Muscle of back (tissue), 13 donors: Measurements from ENCODE around the gene CCAR1. TPM values are rescaled to one million over a fixed set of nuclear protein-coding genes. Genes with fewer than 3 reads are reported as not detected.
"Not testable (repeated sequence)": the region's sequence is repeated elsewhere in the genome, so short reads cannot be mapped to it uniquely, and the experiment has no call there.

ENCODE experiments used
- DNase-seq, 3 donors: peaks; one replicate each; pipeline versions ENCODE4 v3.0.0 to v3.0.0-alpha.2; 2013
- long read RNA-seq, 9 donors: transcript quantifications; one replicate each; lab custom pipeline, GENCODE V29; 2026
- polyA plus RNA-seq, 10 donors: library from polyadenylated mRNA; unstranded; fragments of 120-200 nt; gene quantifications; one replicate each; pipeline ENCODE4 v1.2.1, GENCODE V29; 2013; ENCODE audit not compliant: insufficient read length in 10 of 10

CCAR1 gene
- polyA plus RNA-seq = 100 to 1,000 TPM in 1 of 10 donors, 10 to 100 TPM in 9; 50.4 to 106 (median 77.6) TPM
- long read RNA-seq, donor 1, partial matches to known transcripts = 10 of 11 reads
- long read RNA-seq, donor 1, other reads (novel, unspliced or antisense) = 0 of 11 reads
- long read RNA-seq, donor 2, partial matches to known transcripts = 5 of 8 reads
- long read RNA-seq, donor 2, other reads (novel, unspliced or antisense) = 0 of 8 reads
- long read RNA-seq, donor 3 = 0 reads
- long read RNA-seq, donor 4, partial matches to known transcripts = 0 of 1 reads
- long read RNA-seq, donor 4, other reads (novel, unspliced or antisense) = 0 of 1 reads
- long read RNA-seq, donor 5, partial matches to known transcripts = 13 of 14 reads
- long read RNA-seq, donor 5, other reads (novel, unspliced or antisense) = 0 of 14 reads
- long read RNA-seq, donor 6, partial matches to known transcripts = 14 of 15 reads
- long read RNA-seq, donor 6, other reads (novel, unspliced or antisense) = 0 of 15 reads
- long read RNA-seq, donor 7, partial matches to known transcripts = 8 of 9 reads
- long read RNA-seq, donor 7, other reads (novel, unspliced or antisense) = 0 of 9 reads
- long read RNA-seq, donor 8, partial matches to known transcripts = 14 of 15 reads
- long read RNA-seq, donor 8, other reads (novel, unspliced or antisense) = 0 of 15 reads
- long read RNA-seq, donor 9 = 0 reads

DNA sequence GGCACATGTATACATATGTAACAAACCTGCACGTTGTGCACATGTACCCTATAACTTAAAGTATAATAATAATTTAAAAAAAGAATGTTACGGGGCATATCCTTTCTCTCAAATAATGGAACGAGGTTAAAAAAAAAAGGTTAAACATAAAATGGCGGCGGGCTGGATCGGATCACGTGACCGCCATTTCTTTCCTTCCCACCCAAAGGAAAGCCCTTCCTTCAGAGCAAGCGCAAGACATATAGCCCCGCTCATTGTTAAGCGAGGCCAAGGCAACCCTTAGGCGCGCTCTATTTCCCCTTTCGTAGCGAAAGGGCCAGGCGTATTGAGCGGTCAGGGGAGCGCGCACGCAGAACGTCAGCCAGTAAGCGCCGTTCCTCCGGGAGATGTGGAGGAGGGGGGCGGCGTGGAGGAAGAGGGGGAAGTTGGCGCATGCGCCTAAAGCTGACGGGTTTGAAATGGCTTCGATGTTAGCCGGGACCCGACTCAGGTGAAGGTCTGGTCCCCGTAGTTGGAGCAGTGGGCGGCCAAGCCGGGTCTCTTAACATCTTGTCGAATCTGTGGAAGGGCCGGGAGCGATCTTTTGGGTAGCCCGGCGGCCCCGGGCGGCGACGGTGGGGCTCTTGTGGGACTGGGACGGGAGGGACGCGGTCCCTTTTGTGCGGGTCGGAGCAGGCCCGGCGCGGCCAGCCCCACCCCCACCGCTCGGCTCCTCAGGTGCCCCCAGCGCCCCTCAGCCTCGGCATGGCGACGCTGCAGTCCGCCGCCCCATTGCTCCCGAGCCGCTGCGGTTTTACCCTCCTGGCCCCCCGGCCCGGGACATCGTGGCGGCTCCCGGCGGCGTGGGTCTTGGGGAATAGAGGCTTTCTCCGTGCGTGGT, at the start of gene CCAR1:
CCAR1 (plus strand) TSS at position 447 of the 880 bp plus-strand sequence. CDS start 1,266 bp downstream, outside the sequence.
- peak; percentile 98 to 99 (median 99) for DNase-seq

DNA sequence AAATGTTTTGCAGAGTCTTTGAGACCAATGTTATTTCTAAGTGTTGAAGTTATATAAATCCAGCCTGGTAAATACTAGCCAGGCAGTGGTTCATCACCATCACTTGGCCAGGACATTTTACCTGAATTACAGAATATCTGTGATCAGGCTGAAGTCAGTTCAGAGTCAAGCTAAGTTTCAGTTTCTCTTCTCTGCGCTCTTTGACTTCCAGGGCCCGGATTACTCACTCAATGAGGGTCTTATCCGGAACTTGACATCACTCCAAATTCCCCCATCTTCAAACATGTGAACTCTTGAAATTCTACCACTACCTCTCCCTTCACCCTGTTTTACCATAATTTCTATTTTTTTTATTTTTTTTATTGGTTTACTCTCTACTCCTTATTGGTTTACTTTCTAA, 36.6 kb upstream of the CCAR1 start:
- no peak for DNase-seq

GRCh38 chr10:68696018-68696417, 25.0 kb upstream of the CCAR1 start:
- no peak for DNase-seq

DNA sequence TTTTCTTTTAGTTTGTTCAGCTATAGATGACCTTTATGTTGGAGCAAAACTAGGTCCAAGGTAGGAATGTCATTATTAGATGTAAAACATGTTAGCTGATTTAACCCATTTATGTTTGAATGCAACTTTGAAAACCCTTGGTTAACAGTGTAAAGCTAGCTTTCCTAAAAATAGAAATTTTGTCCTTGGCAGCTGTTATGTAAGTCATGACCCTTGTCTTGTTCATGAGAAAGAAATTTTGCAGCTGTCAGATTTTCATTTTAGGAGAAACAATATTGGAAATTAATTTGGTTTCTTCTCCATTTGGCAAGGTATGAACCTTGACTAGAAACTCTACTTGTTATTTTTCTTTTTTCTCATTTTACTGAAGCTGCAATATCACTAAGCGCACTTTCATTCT, 23.9 kb upstream of the CCAR1 start:
- no peak for DNase-seq

DNA sequence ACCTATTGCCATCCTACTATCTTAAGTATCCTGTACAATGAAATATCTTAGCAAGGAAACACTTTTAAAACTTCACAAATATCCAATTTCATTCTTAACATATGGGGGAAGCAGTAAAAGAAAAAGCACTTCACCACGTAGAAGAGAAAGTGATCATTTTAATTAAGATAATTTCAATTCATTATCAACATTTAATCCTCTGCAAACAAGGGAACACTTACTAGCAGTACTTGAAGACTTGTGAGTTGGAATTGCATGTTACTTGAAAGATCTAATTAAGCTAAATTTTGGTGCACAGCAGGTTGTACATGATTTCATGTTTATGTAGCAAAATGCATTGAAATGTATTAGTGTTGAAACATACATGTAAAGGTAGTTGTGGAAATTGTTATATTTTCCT, 20.8 kb upstream of the CCAR1 start:
- no peak for DNase-seq

GRCh38 chr10:68705548-68705947, 15.5 kb upstream of the CCAR1 start:
- no peak for DNase-seq

- DNase-seq = not testable (repeated sequence)
Measured at GRCh38 chr10:68708987-68709386, 12.1 kb upstream of the CCAR1 start.

DNA sequence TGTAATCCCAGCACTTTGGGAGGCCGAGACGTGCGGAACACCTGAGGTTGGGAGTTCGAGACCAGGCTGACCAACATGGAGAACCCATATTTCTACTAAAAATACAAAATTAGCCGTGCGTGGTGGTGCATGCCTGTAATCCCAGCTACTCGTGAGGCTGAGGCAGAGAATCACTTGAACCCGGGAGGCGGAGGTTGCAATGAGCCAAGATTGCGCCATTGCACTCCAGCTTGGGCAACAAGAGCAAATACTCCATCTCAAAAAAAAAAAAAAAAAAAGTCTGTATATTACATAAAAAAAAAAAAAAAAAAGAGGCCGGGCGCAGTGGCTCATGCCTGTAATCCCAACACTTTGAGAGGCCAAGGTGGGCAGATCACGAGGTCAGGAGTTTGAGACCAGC, 8.0 kb upstream of the CCAR1 start:
- not testable (repeated sequence) for DNase-seq

DNA sequence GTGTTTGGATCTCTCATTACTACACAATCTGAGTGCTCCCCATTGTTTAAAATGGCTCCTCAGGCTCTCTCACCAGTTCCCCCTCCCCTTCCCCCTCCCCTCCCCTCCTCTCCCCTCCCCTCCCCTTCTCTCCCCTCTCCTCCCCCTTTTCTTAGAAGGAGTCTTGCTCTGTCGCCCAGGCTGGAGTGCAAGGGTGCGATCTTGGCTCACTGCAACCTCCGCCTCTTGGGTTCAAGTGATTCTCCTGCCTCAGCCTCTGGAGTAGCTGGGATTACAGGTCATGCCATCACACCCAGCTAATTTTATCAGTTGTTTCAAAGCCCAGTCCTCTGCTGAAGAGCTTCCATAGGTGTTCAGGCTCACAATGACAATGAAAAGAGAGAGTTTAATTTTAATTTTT, 3.6 kb upstream of the CCAR1 start:
- no peak for DNase-seq

DNA sequence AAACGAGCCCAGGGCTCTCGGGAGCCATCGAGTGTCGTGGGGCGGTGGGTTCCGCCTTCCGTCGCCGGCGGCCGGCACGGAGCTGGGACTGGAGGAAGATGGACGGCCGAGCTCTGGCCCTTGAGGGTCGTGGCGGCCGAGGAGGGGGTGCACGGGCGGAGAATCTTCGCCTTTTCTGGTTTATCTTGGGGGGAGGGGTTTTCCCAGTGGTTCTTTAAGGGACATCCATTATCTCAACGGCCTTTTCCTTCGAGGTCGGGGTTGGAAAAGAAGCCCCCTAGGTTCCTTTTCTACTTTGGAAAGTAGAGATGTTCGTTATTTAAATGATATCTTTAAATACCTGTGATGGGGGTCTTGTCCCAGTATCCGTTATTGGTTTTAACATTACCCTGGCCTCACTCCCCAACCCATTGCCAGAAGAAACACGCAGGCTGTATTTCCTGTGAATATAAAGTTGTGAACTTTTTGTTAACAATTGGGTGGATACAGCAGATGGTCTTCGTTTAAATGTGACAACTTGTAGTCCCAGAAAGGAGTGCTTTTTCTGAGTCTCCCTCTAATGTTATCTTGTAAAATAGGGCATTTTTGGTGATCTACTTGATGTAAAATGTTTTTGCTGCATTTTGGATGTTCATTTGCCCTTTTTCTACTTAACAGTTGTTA, 765 bp downstream of the CCAR1 start:
- DNase-seq = peak in 2 of 3 donors; percentile 24 to 48

GRCh38 chr10:68725016-68725415, 4.0 kb downstream of the CCAR1 start:
- DNase-seq = no peak

GRCh38 chr10:68727146-68727545, 6.1 kb downstream of the CCAR1 start:
- DNase-seq = no peak

DNA sequence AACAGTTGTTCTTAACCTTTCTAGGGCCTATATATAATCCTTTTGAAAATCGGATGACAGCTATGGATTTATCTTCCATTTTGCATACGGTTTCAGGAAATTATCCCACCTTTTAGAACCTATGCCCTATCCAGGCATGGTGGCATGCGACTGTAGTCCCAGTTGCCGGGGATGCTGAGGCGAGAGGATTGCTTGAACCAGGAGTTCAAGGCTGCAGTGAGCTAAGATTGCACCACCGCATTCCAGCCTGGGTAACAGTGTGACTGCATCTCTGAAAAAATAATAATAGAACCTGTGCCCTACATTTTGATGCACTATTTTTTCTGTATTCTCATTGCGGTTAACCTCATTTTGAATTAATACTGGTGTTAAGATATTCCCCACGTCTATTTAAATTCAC, 11.6 kb downstream of the CCAR1 start:
- no peak for DNase-seq

DNA sequence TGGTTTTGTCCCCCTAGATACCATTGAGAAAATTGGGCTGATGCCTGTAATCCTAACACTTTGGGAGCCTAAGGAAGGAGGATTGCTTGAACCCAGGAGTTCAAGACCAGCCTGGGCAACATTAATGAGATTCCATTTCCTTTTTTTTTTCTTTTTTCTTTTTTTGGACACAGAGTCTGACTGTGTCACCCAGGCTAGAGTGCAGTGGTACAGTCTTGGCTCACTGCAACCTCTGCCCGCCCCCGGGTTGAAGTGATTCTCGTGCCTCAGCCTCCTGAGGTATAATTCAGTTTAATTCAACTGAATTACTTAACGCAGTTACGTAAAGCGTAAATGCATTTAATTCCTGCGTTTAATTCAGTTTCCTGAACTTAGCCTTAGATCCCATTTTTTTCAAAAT, 13.3 kb downstream of the CCAR1 start:
- DNase-seq = no peak

GRCh38 chr10:68735119-68735518, 14.1 kb downstream of the CCAR1 start:
- DNase-seq = no peak

DNA sequence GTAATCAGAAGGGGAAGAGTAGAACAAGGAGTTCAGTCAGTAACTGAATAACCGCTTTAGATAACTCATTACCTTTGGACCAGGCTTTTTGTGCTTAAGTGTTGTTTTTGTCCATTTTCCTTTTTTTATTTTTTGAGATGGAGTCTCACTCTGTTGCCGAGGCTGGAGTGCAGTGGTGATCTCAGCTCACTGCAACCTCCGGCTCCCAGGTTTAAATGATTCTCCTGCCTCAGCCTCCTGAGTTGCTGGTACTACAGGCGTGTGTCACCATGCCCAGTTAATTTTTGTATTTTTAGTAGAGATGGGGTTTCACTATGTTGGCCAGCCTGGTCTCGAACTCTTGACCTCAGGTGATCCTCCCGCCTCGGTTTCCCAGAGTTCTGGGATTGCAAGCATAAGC, 14.7 kb downstream of the CCAR1 start:
- DNase-seq = not testable (repeated sequence)

- not testable (repeated sequence) for DNase-seq
Measured at GRCh38 chr10:68740676-68741075, 19.6 kb downstream of the CCAR1 start.

GRCh38 chr10:68742397-68742796, 21.4 kb downstream of the CCAR1 start:
- DNase-seq = no peak

DNA sequence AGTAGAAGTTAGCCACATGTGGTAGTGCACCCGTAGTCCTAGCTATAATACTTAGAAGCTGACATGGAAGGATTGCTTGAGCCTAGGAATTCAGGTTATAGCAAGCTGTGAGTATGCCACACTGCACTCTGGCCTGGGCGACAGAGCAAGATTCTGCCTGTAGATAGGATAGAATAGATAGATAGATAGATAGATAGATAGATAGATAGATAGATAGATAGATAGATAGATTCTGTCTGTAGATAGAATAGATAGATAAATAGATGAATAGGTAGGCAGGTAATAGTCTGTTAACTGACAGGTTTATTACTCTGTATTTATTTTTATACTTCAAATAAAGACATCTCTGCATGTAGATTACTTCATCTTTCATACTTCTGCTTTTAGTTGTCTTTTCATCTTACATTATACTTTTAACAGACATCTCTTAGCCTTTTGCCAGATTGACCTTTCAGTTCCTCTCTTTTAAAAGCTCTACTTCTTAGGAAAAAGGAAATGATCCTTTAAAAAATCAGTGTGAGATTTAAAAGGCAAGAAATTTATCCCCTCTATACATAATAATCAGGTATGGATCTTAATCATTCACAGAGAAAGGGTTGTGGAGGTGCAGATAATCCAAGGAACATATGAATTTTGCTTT, 31.8 kb downstream of the CCAR1 start:
- no peak for DNase-seq

- no peak for DNase-seq
Measured at GRCh38 chr10:68756246-68756645, 35.2 kb downstream of the CCAR1 start.

DNA sequence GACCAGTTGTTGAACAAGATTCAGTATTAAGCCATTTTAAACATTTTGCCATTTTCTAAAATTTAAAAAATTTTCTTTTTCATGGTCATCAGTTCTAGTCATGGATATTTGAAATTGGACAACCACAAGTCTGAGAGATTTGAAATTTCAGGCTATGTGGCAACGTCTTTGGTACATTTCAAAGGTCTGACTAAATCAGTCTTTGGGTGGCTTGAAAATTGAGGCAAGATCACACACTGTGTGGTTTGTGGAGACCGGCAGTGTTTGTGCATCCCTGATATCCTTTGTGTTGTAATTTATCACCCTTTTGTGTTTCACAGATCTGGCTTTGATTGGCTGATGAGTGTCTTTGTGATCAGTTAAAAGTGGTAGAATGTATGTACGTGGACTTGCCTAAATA, 35.7 kb downstream of the CCAR1 start:
- DNase-seq = no peak
